Chondrocyte (in vitro differentiated cells): ENCODE data around the gene RAB3GAP2. TPM values are rescaled to one million over a fixed set of nuclear protein-coding genes. Genes with fewer than 3 reads are reported as not detected.
"Not testable (repeated sequence)": the region's sequence is repeated elsewhere in the genome, so short reads cannot be mapped to it uniquely, and the experiment has no call there.

Experiments used
- DNase-seq: peaks from one replicate; pipeline ENCODE4 v3.0.0; 2021; ENCODE audit warnings: mixed read lengths, low spot score
- H3K27ac Mint-ChIP-seq: one replicate; pipeline ENCODE4 v1.8.0; 2021; ENCODE audit warnings: mild to moderate bottlenecking, moderate library complexity, mixed read lengths; ENCODE audit not compliant: unreplicated experiment
- H3K27me3 Mint-ChIP-seq: 2 replicates; pipeline ENCODE4 v1.8.0; 2021; ENCODE audit warnings: low read depth, mixed read lengths
- H3K36me3 Mint-ChIP-seq: 2 replicates; pipeline ENCODE4 v1.8.0; 2021; ENCODE audit warnings: low read depth, mixed read lengths
- H3K4me1 Mint-ChIP-seq: 2 replicates; pipeline ENCODE4 v1.8.0; 2021; ENCODE audit warnings: low read depth, mild to moderate bottlenecking, mixed read lengths
- H3K4me3 Mint-ChIP-seq: one replicate; pipeline ENCODE4 v1.8.0; 2021; ENCODE audit warnings: mild to moderate bottlenecking, moderate library complexity, mixed read lengths; ENCODE audit not compliant: unreplicated experiment
- H3K9me3 Mint-ChIP-seq: 2 replicates; pipeline ENCODE4 v1.8.0; 2021; ENCODE audit warnings: low read depth, mixed read lengths
- total RNA-seq: library from RNA; stranded (reverse); gene quantifications from 3 replicates; pipeline ENCODE4 v1.2.1, GENCODE V29; 2021
- TF ChIP-seq, protein P1 (sequence below): fragments of 200-600 bp; sonication (generic); IDR thresholded peaks from 2 replicates; pipeline ENCODE4 v1.5.0; 2021; ENCODE audit warnings: antibody characterized with exemption, mild to moderate bottlenecking, moderate library complexity

The RAB3GAP2 gene
- total RNA-seq, 1 donor from 2014 or later, result 47.5 TPM

DNA sequence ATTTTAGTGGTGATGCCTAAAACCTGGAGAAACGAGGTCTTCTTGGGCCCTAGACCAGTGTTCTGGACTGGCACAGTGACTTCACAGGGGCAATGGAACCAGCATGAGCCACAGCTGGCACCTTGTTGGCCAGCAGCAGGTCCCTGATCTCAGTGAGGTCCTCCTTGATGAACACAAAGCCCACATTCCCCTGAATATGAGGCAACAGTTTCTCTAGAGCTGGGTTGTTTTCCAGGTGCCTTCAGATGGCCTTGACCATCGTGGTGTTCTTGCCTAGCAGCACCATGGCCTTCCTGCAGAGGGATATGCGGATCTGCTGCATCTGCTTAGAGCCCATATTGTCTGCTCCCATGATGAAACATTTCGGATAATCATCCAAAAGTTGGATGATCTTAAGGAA is 44.9 kb upstream of the RAB3GAP2 start:
- no peak overlapping the region for H3K27ac Mint-ChIP-seq

DNA sequence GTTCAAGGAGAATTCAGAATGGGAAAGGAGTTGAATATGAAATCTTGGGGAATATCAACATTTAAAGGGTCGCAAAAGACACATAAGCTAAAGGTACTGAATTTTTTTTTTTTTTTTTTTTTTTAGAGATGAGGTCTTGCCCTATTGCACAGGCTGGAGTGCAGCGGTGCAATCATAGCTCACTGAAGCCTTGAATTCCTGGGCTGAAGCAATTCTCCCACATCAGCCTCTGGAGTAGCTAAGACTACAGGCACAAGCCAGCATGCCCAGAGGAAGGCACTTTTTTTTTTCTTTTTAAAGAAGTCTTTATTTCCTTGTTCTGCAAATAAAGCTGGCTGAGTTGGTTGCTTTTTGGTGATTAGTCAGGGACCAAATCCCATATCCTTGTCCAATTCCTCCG is 44.1 kb upstream of the RAB3GAP2 start:
- no peaks in the 10 kb centered on the region for H3K36me3 Mint-ChIP-seq
- no peak overlapping the region for H3K4me3 Mint-ChIP-seq
- TF ChIP-seq, protein P1, sequence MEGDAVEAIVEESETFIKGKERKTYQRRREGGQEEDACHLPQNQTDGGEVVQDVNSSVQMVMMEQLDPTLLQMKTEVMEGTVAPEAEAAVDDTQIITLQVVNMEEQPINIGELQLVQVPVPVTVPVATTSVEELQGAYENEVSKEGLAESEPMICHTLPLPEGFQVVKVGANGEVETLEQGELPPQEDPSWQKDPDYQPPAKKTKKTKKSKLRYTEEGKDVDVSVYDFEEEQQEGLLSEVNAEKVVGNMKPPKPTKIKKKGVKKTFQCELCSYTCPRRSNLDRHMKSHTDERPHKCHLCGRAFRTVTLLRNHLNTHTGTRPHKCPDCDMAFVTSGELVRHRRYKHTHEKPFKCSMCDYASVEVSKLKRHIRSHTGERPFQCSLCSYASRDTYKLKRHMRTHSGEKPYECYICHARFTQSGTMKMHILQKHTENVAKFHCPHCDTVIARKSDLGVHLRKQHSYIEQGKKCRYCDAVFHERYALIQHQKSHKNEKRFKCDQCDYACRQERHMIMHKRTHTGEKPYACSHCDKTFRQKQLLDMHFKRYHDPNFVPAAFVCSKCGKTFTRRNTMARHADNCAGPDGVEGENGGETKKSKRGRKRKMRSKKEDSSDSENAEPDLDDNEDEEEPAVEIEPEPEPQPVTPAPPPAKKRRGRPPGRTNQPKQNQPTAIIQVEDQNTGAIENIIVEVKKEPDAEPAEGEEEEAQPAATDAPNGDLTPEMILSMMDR, result no peak
- H3K4me1 Mint-ChIP-seq, result no peaks in the 10 kb centered on the region
- no peak for DNase-seq
- no peak overlapping the region for H3K27ac Mint-ChIP-seq
- no peaks in the 10 kb centered on the region for H3K9me3 Mint-ChIP-seq
- H3K27me3 Mint-ChIP-seq, result no peaks in the 10 kb centered on the region

More for the DNA sequence above, 44.9 kb upstream of the RAB3GAP2 start:
- no peaks in the 10 kb centered on the region for H3K4me1 Mint-ChIP-seq
- no peak overlapping the region for H3K4me3 Mint-ChIP-seq
- H3K9me3 Mint-ChIP-seq, result no peaks in the 10 kb centered on the region
- H3K36me3 Mint-ChIP-seq, result no peaks in the 10 kb centered on the region
- H3K27me3 Mint-ChIP-seq, result no peaks in the 10 kb centered on the region
- no peak for DNase-seq
- TF ChIP-seq, protein P1, result no peak

DNA sequence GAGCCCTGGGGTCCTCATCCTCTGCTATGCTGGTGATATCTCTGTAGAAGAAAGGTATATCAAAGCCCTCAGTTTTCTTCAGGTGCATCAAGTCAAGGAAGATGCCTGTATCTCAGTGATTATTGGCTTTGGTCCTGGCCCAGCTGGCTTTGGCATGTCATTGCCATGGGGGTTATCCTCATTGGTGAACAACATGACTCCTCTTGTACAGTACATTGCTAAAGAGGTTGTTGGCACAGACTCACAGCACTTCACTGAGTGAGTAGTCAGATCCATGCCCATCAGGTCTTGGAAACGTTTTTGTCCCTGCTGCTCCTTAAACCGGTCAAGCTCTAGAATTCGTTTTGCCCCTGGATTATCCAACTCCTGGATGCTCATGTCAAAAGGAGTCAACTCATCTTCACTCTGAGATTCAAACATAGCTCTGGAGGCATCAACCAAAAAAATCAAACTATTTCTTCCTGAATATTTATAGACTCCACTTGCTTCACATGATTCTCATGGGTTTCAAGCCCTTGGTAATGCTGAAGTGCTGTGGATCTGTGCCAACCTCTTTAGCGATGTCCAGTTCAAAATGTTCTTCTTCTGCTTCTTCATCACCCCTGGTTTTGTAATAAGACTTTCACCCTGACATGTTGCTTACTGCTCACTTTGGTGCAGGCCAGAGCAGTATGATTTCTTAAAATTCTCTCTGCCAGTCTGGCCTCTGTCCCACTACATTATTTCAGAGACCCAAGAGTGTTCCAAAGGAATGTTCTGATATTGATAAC is 43.0 kb upstream of the RAB3GAP2 start:
- DNase-seq, result no peak
- Mint-ChIP-seq H3K4me3 (no peak overlapping the region), H3K27ac (no peak overlapping the region), H3K27me3 (no peaks in the 10 kb centered on the region), H3K36me3 (no peaks in the 10 kb centered on the region), H3K9me3 (no peaks in the 10 kb centered on the region), H3K4me1 (no peaks in the 10 kb centered on the region)
- TF ChIP-seq, protein P1, result no peak

DNA sequence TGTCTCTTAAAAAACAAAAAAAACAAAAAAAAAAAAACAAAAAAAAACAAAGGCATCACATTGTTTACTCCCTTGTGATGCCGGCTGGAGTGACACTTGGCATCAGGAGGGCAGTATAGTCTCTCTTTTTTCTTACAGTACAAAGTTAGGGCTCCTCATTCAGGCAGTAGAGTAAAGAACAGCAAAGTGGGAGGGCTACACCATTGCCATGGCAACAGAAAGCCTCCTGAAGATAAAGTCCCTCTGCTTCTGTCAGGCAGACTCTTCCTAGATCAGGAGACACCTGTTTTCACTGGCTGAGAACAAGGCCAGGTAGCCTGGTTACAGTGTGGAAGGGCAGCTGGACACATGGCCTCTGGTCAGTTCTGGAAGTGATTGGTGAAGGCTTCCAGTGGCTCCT is 41.3 kb upstream of the RAB3GAP2 start:
- Mint-ChIP-seq H3K27ac (no peak overlapping the region), H3K36me3 (no peaks in the 10 kb centered on the region), H3K27me3 (no peaks in the 10 kb centered on the region), H3K9me3 (no peaks in the 10 kb centered on the region), H3K4me1 (no peaks in the 10 kb centered on the region), H3K4me3 (no peak overlapping the region)
- DNase-seq, result no peak
- TF ChIP-seq, protein P1, result no peak

DNA sequence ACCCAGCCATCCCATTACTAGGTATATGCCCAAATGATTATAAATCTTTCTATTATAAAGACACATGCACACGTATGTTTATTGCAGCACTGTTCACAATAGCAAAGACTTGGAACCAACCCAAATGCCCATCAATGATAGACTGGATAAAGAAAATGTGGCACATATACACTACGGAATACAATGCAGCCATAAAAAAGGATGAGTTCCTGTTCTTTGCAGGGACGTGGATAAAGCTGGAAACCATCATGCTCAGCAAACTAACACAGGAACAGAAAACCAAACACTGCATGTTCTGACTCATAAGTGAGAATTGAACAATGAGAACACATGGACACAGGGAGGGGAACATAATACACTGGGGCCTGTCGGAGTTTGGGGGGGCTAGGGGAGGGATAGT is 37.9 kb upstream of the RAB3GAP2 start:
- not testable (repeated sequence) for H3K4me1 Mint-ChIP-seq, H3K27me3 Mint-ChIP-seq, H3K27ac Mint-ChIP-seq, H3K9me3 Mint-ChIP-seq, H3K4me3 Mint-ChIP-seq, H3K36me3 Mint-ChIP-seq, DNase-seq

DNA sequence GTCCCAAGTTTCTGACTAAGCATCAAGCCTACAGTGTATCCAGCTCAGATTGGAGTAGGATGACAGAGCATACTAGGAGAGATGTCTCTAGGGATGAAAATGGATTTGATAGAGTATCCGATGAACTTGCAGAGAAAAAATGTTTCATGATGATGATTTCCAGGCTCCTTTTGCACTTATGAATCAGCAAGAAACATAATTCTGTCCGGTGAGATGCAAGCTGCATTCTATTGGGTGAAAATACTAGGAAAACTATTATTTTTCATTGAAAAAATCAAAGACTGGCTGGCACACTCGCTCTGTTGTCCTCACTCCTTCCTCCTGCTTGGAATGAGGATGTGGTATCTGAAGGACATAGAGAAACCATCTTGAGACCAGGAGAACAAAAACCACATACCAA is 35.4 kb upstream of the RAB3GAP2 start:
- H3K4me1 Mint-ChIP-seq, result no peaks in the 10 kb centered on the region
- peaks cover 2% of the 10 kb centered on the region for H3K36me3 Mint-ChIP-seq
- peaks cover 9% of the 10 kb centered on the region for H3K9me3 Mint-ChIP-seq
- DNase-seq, result no peak
- TF ChIP-seq, protein P1, result no peak
- no peak overlapping the region for H3K27ac Mint-ChIP-seq
- no peak overlapping the region for H3K4me3 Mint-ChIP-seq
- H3K27me3 Mint-ChIP-seq, result peaks cover 2% of the 10 kb centered on the region
